Fibroblast of lung (primary cell): ENCODE data around the gene ZNF467. TPM values are rescaled to one million over a fixed set of nuclear protein-coding genes. Genes with fewer than 3 reads are reported as not detected.

ENCODE experiments used
- DNase-seq, 2 donors: peaks; one replicate each; pipeline versions ENCODE4 v3.0.0 to v3.0.0-alpha.2; 2010; ENCODE audit warnings: low read depth in 2 of 2
- H2AFZ ChIP-seq: 2 replicates; pipeline ENCODE4 v1.5.1; 2012; ENCODE audit warnings: low read length, control low read depth, inconsistent platforms
- H3K27ac ChIP-seq: 2 replicates; pipeline ENCODE4 v1.5.1; 2011; ENCODE audit warnings: low read length, control low read depth; ENCODE audit not compliant: insufficient read depth
- H3K27me3 ChIP-seq: 2 replicates; pipeline ENCODE4 v1.5.1; 2011; ENCODE audit warnings: mild to moderate bottlenecking, low read length; ENCODE audit not compliant: control insufficient read depth, insufficient read depth
- H3K36me3 ChIP-seq: 2 replicates; pipeline ENCODE4 v1.5.1; 2011; ENCODE audit warnings: low read length; ENCODE audit not compliant: control insufficient read depth, insufficient read depth
- H3K4me1 ChIP-seq: 2 replicates; pipeline ENCODE4 v1.5.1; 2011; ENCODE audit warnings: low read length; ENCODE audit not compliant: control insufficient read depth, insufficient read depth; ENCODE audit errors: extremely low read depth
- H3K4me2 ChIP-seq: 2 replicates; pipeline ENCODE4 v1.5.1; 2011; ENCODE audit warnings: low read length, control low read depth; ENCODE audit not compliant: insufficient read depth; ENCODE audit errors: extremely low read depth
- H3K4me3 ChIP-seq, 4 experiments: fragments of 200-600 bp in 1 of 4; sonication (generic) in 1 of 4; replicated peaks in 1 of 4; 2 replicates each; pipeline ENCODE4 v1.5.1; 2011 to 2016; ENCODE audit warnings: low read length in 4 of 4, low read depth in 3 of 4, mild to moderate bottlenecking in 3 of 4, control low read depth in 2 of 4, inconsistent platforms in 1 of 4, mixed read lengths in 1 of 4; ENCODE audit not compliant: insufficient read depth in 1 of 4; ENCODE audit errors: control extremely low read depth in 1 of 4
- H3K79me2 ChIP-seq: 2 replicates; pipeline ENCODE4 v1.5.1; 2012; ENCODE audit warnings: mild to moderate bottlenecking, low read length, inconsistent platforms; ENCODE audit not compliant: control insufficient read depth, insufficient read depth
- H3K9ac ChIP-seq: 2 replicates; pipeline ENCODE4 v1.5.1; 2011; ENCODE audit warnings: mild to moderate bottlenecking, low read length, control low read depth; ENCODE audit not compliant: insufficient read depth
- H3K9me3 ChIP-seq: 2 replicates; pipeline ENCODE4 v1.5.1; 2012; ENCODE audit warnings: low read depth, low read length; ENCODE audit not compliant: control insufficient read depth, insufficient read depth
- H4K20me1 ChIP-seq: 2 replicates; pipeline ENCODE4 v1.5.1; 2011; ENCODE audit warnings: low read length; ENCODE audit not compliant: control insufficient read depth, insufficient read depth; ENCODE audit errors: extremely low read depth
- CTCF ChIP-seq, 2 donors: IDR thresholded peaks in 1 of 2; conservative IDR thresholded peaks in 1 of 2; 1 replicate in 1 of 2; 2 replicates in 1 of 2; pipeline ENCODE4 v1.5.1; 2011 to 2012; ENCODE audit warnings: low read length in 2 of 2, control low read depth in 1 of 2, inconsistent platforms in 1 of 2, low read depth in 1 of 2, mild to moderate bottlenecking in 1 of 2
- EZH2 ChIP-seq: IDR thresholded peaks from 2 replicates; pipeline ENCODE4 v1.5.1; 2012; ENCODE audit warnings: low read length, control low read depth, mild to moderate bottlenecking; ENCODE audit errors: missing control alignments
- polyA plus RNA-seq, 2 donors: library from polyadenylated mRNA; depleted of rRNA in 1 of 2; stranded (reverse) in 1 of 2; unstranded in 1 of 2; fragments of >200 nt; gene quantifications; 2 replicates each; pipeline ENCODE4 v1.2.1, GENCODE V29; 2011 to 2012; ENCODE audit warnings: missing spikeins in 1 of 2
- total RNA-seq: library from RNA; depleted of rRNA; stranded (reverse); fragments of >200 nt; gene quantifications from 2 replicates; pipeline ENCODE4 v1.2.1, GENCODE V29; 2014

Gene ZNF467
- total and polyA plus RNA-seq, 2 donors (not counting 1 experiment from before 2014, with no cell fraction given): 0.89 to 1.3 TPM

GRCh38 chr7:149733924-149734790 is 39.2 kb downstream of the ZNF467 start:
- no peak overlapping the region for H3K27ac ChIP-seq
- H3K9ac ChIP-seq: no peak overlapping the region
- no peaks in the 10 kb centered on the region for H3K79me2 ChIP-seq
- TF ChIP-seq EZH2: no peak
- no peak for TF ChIP-seq CTCF (conservative IDR thresholded peaks at IDR 0.05 in 1 of 2, IDR thresholded peaks at IDR 0.05 in 1 of 2; ENCODE audit: low read depth in 1 of 2, low read length in 2 of 2)
- H2AFZ ChIP-seq: no peak overlapping the region
- peaks cover 5% of the 10 kb centered on the region for H3K27me3 ChIP-seq
- peaks cover 2% of the 10 kb centered on the region for H3K36me3 ChIP-seq
- H3K4me3 ChIP-seq: no peak overlapping the region
- H4K20me1 ChIP-seq: no peaks in the 10 kb centered on the region
- no peak for DNase-seq
- no peaks in the 10 kb centered on the region for H3K9me3 ChIP-seq
- no peak overlapping the region for H3K4me2 ChIP-seq
- no peaks in the 10 kb centered on the region for H3K4me1 ChIP-seq

- no peak for DNase-seq
- no peaks in the 10 kb centered on the region for H3K9me3 ChIP-seq
- no peaks in the 10 kb centered on the region for H4K20me1 ChIP-seq
- no peak overlapping the region for H3K4me3 ChIP-seq
- H2AFZ ChIP-seq: no peak overlapping the region
- no peak overlapping the region for H3K27ac ChIP-seq
- TF ChIP-seq CTCF (conservative IDR thresholded peaks at IDR 0.05 in 1 of 2, IDR thresholded peaks at IDR 0.05 in 1 of 2; ENCODE audit: low read depth in 1 of 2, low read length in 2 of 2) (no peak), EZH2 (no peak)
- peaks cover 2% of the 10 kb centered on the region for H3K36me3 ChIP-seq
- H3K9ac ChIP-seq: no peak overlapping the region
- H3K79me2 ChIP-seq: no peaks in the 10 kb centered on the region
- no peak overlapping the region for H3K4me2 ChIP-seq
- H3K27me3 ChIP-seq: peaks cover 5% of the 10 kb centered on the region
- H3K4me1 ChIP-seq: no peaks in the 10 kb centered on the region
These were observed 40.1 kb downstream of the ZNF467 start for GRCh38 chr7:149733131-149733923.

GRCh38 chr7:149732611-149733010 is 40.8 kb downstream of the ZNF467 start:
- H2AFZ ChIP-seq: no peak overlapping the region
- H3K79me2 ChIP-seq: no peaks in the 10 kb centered on the region
- H3K27me3 ChIP-seq: peaks cover 5% of the 10 kb centered on the region
- H3K36me3 ChIP-seq: peaks cover 2% of the 10 kb centered on the region
- no peaks in the 10 kb centered on the region for H4K20me1 ChIP-seq
- H3K9ac ChIP-seq: no peak overlapping the region
- H3K4me3 ChIP-seq: no peak overlapping the region
- TF ChIP-seq CTCF (conservative IDR thresholded peaks at IDR 0.05 in 1 of 2, IDR thresholded peaks at IDR 0.05 in 1 of 2; ENCODE audit: low read depth in 1 of 2, low read length in 2 of 2) (no peak), EZH2 (no peak)
- H3K4me1 ChIP-seq: no peaks in the 10 kb centered on the region
- no peak overlapping the region for H3K27ac ChIP-seq
- H3K9me3 ChIP-seq: no peaks in the 10 kb centered on the region
- DNase-seq: no peak
- H3K4me2 ChIP-seq: no peak overlapping the region
